NB4 (cell line): ENCODE results near the gene TULP4.

Source experiments
- DNase-seq: peaks from one replicate; pipeline ENCODE4 v3.0.0; 2010; ENCODE audit warnings: low read depth
- H3K4me3 ChIP-seq: one replicate; pipeline ENCODE4 v1.5.1; 2011; ENCODE audit warnings: mild to moderate bottlenecking, low read depth, low read length, moderate library complexity
- MYC ChIP-seq: IDR thresholded peaks from 2 replicates; pipeline ENCODE4 v1.6.1; 2011; ENCODE audit warnings: low read depth, low read length
- POLR2A ChIP-seq: IDR thresholded peaks from 2 replicates; pipeline ENCODE4 v1.6.1; 2011; ENCODE audit warnings: mild to moderate bottlenecking; ENCODE audit not compliant: insufficient read length; ENCODE audit errors: extremely low read depth
- TF ChIP-seq, protein P1 (sequence below): IDR thresholded peaks from one replicate; pipeline ENCODE4 v1.5.1; 2012; ENCODE audit warnings: low read depth, low read length
- TF ChIP-seq, protein P2 (sequence below): IDR thresholded peaks from 2 replicates; pipeline ENCODE4 v1.6.1; 2011; ENCODE audit warnings: low read depth, low read length

Gene TULP4

DNA sequence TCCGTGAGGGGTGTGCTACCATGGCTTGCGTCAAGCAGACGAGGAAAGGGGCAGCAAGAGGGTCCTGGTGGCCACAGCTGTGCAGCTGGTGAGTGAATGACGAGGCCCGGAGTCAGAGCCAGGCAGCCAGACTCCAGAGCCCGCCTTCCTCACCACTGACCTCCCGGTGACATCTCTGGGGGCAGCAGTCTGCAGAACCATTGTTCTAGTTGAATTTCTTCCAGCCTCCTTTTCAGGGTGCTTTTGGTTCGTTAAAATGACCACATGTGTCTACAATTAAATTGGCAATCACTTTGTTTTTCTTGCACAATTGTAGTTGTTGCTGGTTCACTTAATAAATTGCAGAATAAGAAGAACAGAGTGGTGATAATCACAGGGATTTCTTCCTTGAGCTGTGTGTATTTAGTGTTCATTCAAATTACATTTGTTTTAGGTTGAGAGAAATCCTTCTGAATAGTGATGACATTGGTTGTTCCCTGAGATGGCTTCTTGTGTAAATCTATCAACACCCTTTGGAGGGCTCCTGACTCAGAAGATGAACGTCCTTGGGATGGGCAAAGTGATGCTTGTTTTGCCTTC is 96.4 kb downstream of the TULP4 start:
- peak; percentile 41 for DNase-seq
- no peak for TF ChIP-seq POLR2A
- TF ChIP-seq, protein P1, sequence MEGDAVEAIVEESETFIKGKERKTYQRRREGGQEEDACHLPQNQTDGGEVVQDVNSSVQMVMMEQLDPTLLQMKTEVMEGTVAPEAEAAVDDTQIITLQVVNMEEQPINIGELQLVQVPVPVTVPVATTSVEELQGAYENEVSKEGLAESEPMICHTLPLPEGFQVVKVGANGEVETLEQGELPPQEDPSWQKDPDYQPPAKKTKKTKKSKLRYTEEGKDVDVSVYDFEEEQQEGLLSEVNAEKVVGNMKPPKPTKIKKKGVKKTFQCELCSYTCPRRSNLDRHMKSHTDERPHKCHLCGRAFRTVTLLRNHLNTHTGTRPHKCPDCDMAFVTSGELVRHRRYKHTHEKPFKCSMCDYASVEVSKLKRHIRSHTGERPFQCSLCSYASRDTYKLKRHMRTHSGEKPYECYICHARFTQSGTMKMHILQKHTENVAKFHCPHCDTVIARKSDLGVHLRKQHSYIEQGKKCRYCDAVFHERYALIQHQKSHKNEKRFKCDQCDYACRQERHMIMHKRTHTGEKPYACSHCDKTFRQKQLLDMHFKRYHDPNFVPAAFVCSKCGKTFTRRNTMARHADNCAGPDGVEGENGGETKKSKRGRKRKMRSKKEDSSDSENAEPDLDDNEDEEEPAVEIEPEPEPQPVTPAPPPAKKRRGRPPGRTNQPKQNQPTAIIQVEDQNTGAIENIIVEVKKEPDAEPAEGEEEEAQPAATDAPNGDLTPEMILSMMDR, result no peak
- no peak for TF ChIP-seq MYC
- TF ChIP-seq, protein P2, sequence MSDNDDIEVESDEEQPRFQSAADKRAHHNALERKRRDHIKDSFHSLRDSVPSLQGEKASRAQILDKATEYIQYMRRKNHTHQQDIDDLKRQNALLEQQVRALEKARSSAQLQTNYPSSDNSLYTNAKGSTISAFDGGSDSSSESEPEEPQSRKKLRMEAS, result no peak
- no peak overlapping the region for H3K4me3 ChIP-seq

DNA sequence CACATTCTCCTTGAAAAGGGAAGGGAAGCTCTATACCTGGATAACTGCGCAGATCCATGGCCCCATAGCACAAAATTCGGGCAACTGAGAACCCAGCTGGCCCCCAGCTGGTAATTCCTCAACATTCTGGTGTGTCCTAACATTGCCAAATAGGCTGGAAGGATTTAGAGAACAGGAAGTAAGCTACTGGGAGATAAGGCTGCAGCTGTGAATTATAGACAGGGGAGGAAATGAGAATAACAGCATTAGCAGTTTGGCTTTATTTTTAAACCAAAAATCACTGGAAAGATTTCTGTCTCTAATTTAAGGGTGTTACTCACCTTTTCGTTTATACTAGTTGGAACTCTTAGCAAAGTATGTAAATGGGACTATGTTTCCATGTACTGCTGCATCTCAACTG is 97.2 kb downstream of the TULP4 start:
- DNase-seq, result peak; percentile 62
- no peak overlapping the region for H3K4me3 ChIP-seq
- no peak for TF ChIP-seq POLR2A
- TF ChIP-seq, protein P1, result no peak
- TF ChIP-seq, protein P2, result no peak
- no peak for TF ChIP-seq MYC

DNA sequence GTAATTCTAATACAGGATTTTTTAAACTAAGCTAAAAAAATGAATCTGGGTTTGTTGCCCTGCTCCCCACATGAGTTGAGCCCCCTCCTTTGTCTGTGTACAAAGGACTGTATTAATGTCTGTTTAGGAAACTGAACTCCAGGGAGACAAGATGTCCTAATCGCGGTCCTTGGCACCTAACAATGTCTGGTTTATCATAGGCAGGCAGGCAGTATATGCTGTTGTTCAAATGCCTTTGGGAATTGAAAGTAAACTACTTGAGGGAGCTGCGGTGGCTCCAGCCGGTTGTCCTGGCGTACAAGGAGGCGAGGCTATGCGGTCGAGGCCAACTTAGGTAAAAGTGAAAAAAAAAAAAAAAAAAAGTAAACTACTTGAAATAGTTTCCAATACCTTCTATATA is 98.5 kb downstream of the TULP4 start:
- TF ChIP-seq, protein P2, result no peak
- TF ChIP-seq, protein P1, result no peak
- TF ChIP-seq MYC (no peak), POLR2A (no peak)
- H3K4me3 ChIP-seq, result no peak overlapping the region
- DNase-seq, result no peak

DNA sequence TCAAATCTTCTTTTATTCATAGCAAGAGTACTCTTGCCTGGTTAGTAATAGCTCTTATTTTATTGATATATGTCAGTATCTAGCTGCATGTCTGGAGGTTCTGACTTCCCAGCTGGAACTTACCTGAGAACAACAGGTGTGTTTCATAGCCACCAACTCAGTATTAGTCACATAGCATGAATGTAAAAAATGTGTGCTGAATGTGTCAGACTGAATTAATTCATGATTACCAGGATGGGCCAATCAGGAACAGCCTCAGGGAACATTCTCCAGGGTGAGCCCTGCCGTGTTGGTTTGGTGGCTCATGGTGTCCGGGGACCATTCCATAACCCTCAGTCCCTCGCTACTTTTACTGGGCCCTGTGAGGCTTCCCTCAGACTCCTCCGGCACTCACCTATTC is 99.7 kb downstream of the TULP4 start:
- no peak for TF ChIP-seq MYC
- TF ChIP-seq, protein P2, result no peak
- TF ChIP-seq, protein P1, result no peak
- TF ChIP-seq POLR2A, result no peak
- DNase-seq, result no peak
- H3K4me3 ChIP-seq, result no peak overlapping the region

DNA sequence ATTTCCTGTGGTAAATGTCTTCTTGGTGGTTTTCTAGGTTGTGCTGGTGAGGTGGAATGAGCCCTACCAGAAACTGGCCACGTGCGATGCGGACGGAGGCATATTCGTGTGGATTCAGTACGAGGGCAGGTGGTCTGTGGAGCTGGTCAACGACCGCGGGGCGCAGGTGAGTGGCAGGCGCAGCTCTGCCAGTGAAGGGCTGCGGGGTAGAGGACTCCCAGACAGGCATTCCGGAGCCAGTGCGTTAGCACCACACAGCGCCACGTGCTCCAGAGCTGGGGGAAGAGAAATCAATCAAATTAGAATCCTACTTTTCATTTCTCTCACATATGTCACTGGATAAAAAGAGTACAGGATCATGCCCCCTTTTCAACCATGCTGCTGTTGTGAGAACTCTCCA is 100.8 kb downstream of the TULP4 start:
- TF ChIP-seq, protein P1, result no peak
- TF ChIP-seq, protein P2, result no peak
- TF ChIP-seq POLR2A (no peak), MYC (no peak)
- no peak for DNase-seq
- no peak overlapping the region for H3K4me3 ChIP-seq
